GM12878 (cell line): ENCODE measurements around the gene NFYB. TPM values are rescaled to one million over a fixed set of nuclear protein-coding genes. Genes with fewer than 3 reads are reported as not detected.
A peak's percentile ranks its signal among the peaks of the same experiment; 100 is the strongest.

ENCODE experiments used
- ATAC-seq: fragments of 200-7000 bp; cut with Tn5 transposase; 3 replicates; pipeline ENCODE4 v1.9.1; 2020; ENCODE audit warnings: mild to moderate bottlenecking, moderate library complexity
- BruUV-seq: library from RNA; stranded (reverse); fragments of 400-500 nt; replicated peaks from 2 replicates; lab custom pipeline; 2021; lab: Mats Ljungman, UMichigan
- CTCF ChIA-PET: fragments of 300-600 bp; sonication (Branson Sonifier 250); formaldehyde crosslinking; extraction: SDS; loops from one replicate; lab custom pipeline; 2021; ENCODE audit warnings: inconsistent platforms; lab: Yijun Ruan, JAX
- POLR2A ChIA-PET: fragments of 350-600 bp; formaldehyde crosslinking; extraction: SDS; loops from one replicate; lab custom pipeline; 2021; ENCODE audit warnings: inconsistent platforms; lab: Charles Lee
- RAD21 ChIA-PET: fragments of 300-600 bp; sonication (Branson Sonifier 250); formaldehyde crosslinking; loops from one replicate; lab custom pipeline; 2023; ENCODE audit warnings: antibody characterized with exemption; ENCODE audit not compliant: unreplicated experiment; lab: Charles Lee
- SMC1A ChIA-PET: fragments of 300-600 bp; sonication (Branson Sonifier 250); formaldehyde crosslinking; loops from one replicate; lab custom pipeline; 2023; ENCODE audit not compliant: unreplicated experiment, uncharacterized antibody; lab: Charles Lee
- DNase-seq: peaks from one replicate; pipeline ENCODE4 v3.0.0-alpha.2; 2011; ENCODE audit warnings: low read depth, low spot score
- FAIRE-seq: peaks from 3 replicates; lab custom pipeline; 2011; peaks lifted over from hg19 to GRCh38; lab: Jason Lieb, UNC
- H2AFZ ChIP-seq: 2 replicates; pipeline ENCODE4 v1.6.0; 2011; ENCODE audit warnings: low read depth, low read length, control low read depth; ENCODE audit not compliant: control insufficient read depth
- H3K27ac ChIP-seq: 2 replicates; pipeline ENCODE4 v1.5.1; 2011; ENCODE audit warnings: control low read depth; ENCODE audit not compliant: control insufficient read depth, insufficient read depth
- H3K27me3 ChIP-seq, 2 experiments: replicated peaks in 1 of 2; 2 replicates each; pipeline versions ENCODE4 v1.6.0 to v1.6.1; 2011; ENCODE audit warnings: low read length in 1 of 2; ENCODE audit not compliant: control insufficient read depth in 2 of 2, insufficient read depth in 2 of 2
- H3K36me3 ChIP-seq, 2 experiments: 2 replicates each; pipeline ENCODE4 v1.5.1; 2011; ENCODE audit warnings: low read length in 1 of 2; ENCODE audit not compliant: control insufficient read depth in 2 of 2, insufficient read depth in 2 of 2
- H3K4me1 ChIP-seq: 2 replicates; pipeline ENCODE4 v1.6.1; 2011; ENCODE audit warnings: mild to moderate bottlenecking, low read length, moderate library complexity, mixed read lengths; ENCODE audit not compliant: control insufficient read depth, insufficient read depth
- H3K4me2 ChIP-seq: 2 replicates; pipeline ENCODE4 v1.6.0; 2011; ENCODE audit warnings: control low read depth; ENCODE audit not compliant: control insufficient read depth, insufficient read depth
- H3K4me3 ChIP-seq: fragments of 200-600 bp; sonication (generic); 2 replicates; pipeline ENCODE4 v1.5.1; 2016
- H3K79me2 ChIP-seq: 2 replicates; pipeline ENCODE4 v1.6.0; 2011; ENCODE audit warnings: low read length; ENCODE audit not compliant: control insufficient read depth, insufficient read depth
- H3K9ac ChIP-seq: 2 replicates; pipeline ENCODE4 v1.8.0; 2011; ENCODE audit warnings: low read length, control low read depth, mixed read lengths; ENCODE audit not compliant: control insufficient read depth, insufficient read depth
- H3K9me3 ChIP-seq: replicated peaks from 3 replicates; pipeline ENCODE4 v1.5.1; 2011; ENCODE audit warnings: mild to moderate bottlenecking, low read length; ENCODE audit not compliant: control insufficient read depth, insufficient read depth
- H4K20me1 ChIP-seq: 2 replicates; pipeline ENCODE4 v1.6.0; 2011; ENCODE audit not compliant: control insufficient read depth, insufficient read depth
- ETV6 ChIP-seq, 2 experiments: fragments of 450-650 bp in 1 of 2; IDR thresholded peaks in 1 of 2; conservative IDR thresholded peaks in 1 of 2; 2 replicates each; pipeline ENCODE4 v1.6.1; 2014; ENCODE audit warnings: antibody characterized with exemption in 1 of 2, borderline replicate concordance in 1 of 2, low read depth in 1 of 2, mild to moderate bottlenecking in 1 of 2, moderate library complexity in 1 of 2
- FOXK2 ChIP-seq: fragments of 450-650 bp; IDR thresholded peaks from 2 replicates; pipeline ENCODE4 v1.6.1; 2017; ENCODE audit warnings: mild to moderate bottlenecking, moderate library complexity
- RAD51 ChIP-seq: fragments of 450-650 bp; IDR thresholded peaks from 2 replicates; pipeline ENCODE4 v1.6.1; 2016; ENCODE audit warnings: moderate library complexity, mild to moderate bottlenecking, inconsistent platforms
- RFX5 ChIP-seq: IDR thresholded peaks from 2 replicates; pipeline ENCODE4 v1.6.1; 2011; ENCODE audit warnings: low read depth, low read length, improper control_type of control experiment
- SMAD1 ChIP-seq: fragments of 450-650 bp; IDR thresholded peaks from 2 replicates; pipeline ENCODE4 v1.6.1; 2018; ENCODE audit warnings: mild to moderate bottlenecking, low read depth; ENCODE audit not compliant: partially characterized antibody
- SMC3 ChIP-seq: IDR thresholded peaks from 2 replicates; pipeline ENCODE4 v1.6.1; 2011; ENCODE audit warnings: low read length, improper control_type of control experiment, borderline replicate concordance
- STAT1 ChIP-seq: fragments of 450-650 bp; conservative IDR thresholded peaks from 2 replicates; pipeline ENCODE4 v1.6.1; 2014; ENCODE audit warnings: antibody characterized with exemption, mild to moderate bottlenecking
- WGBS: methylation state at CpG from one replicate; pipeline ENCODE4 v1.1.6; 2016; ENCODE audit warnings: low lambda C conversion rate; ENCODE audit not compliant: insufficient replicate concordance, insufficient coverage; ENCODE audit errors: missing lambda C conversion rate; 5-methylcytosine and 5-hydroxymethylcytosine counted together
- in situ Hi-C: fragments of 300-500 bp; cut with MboI; formaldehyde crosslinking; loops from 9 replicates; pipeline ENCODE4 v1.14.3; 2018; ENCODE audit warnings: mixed read lengths
- intact Hi-C: fragments of 100-400 bp; cut with micrococcal nuclease; formaldehyde crosslinking; loops from one replicate; pipeline ENCODE4 v1.14.2; 2022; ENCODE audit not compliant: unreplicated experiment
- polyA plus RNA-seq, 11 experiments: library from polyadenylated mRNA; depleted of rRNA in 4 of 11; unstranded in 6 of 11; stranded (reverse) in 5 of 11; fragments of >200 nt; fragmentation: Nextera tagmentation in 4 of 11; fragmentation: Illumina TruSeq in 1 of 11; extraction: Ambion mirVana in 4 of 11; extraction: Trizol in 1 of 11; gene quantifications; 1 replicate in 1 of 11; 2 replicates in 10 of 11; pipeline versions ENCODE4 v1.2.1 to v1.2.3, GENCODE V29; 2011 to 2016; ENCODE audit warnings: inconsistent platforms in 2 of 11, missing spikeins in 2 of 11, low read depth in 1 of 11
- total RNA-seq, 4 experiments: library from RNA; depleted of rRNA in 3 of 4; stranded (reverse); fragments of >200 nt in 3 of 4; fragmentation: Illumina TruSeq in 1 of 4; extraction: Trizol in 1 of 4; gene quantifications; 2 replicates each; pipeline versions ENCODE4 v1.2.1 to v1.2.3, GENCODE V29; 2013 to 2021
- TF ChIP-seq, protein P1 (sequence below): fragments of 450-650 bp; formaldehyde crosslinking; IDR thresholded peaks from 2 replicates; pipeline ENCODE4 v1.4.0; 2022; ENCODE audit warnings: mild to moderate bottlenecking, moderate library complexity

NFYB gene
- total and polyA plus RNA-seq, 10 of the 15 experiments (the other 5 are each of a cell fraction or from before 2014, with no cell fraction given) = 13.8 to 42.3 (median 28.2) TPM

DNA sequence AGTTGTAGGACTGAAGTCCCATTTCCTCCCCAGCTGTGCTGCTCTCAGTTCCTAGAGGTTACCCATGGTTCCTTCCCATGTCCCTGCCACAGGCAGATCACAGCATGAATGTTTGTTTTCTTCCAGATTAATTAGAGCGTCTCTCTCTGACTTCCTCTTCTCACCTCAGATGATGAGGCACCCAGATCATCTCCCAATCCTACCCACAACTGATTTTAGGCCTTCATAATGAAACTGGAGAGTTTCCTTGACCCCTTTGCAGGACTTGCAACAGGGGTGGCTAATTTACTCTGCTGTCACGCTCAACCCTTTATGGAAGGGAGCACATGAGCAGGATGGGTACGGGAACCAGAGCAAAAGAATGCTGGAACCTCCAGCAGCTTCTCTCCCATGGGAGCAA is 45.4 kb upstream of the NFYB start:
- ChIA-PET RAD21 (interaction anchor here (0.6 kb wide), 1 partner anchor 160 kb away, joined by 4 read pairs; no protein-coding TSS in a partner anchor), CTCF (interaction anchor here (1.2 kb wide), 1 partner anchor 16 kb away, joined by 5 read pairs; no protein-coding TSS in a partner anchor), POLR2A (interaction anchor here (0.6 kb wide), 1 partner anchor 12 kb away, joined by 3 read pairs; no protein-coding TSS in a partner anchor), SMC1A (interaction anchor here (0.6 kb wide), 1 partner anchor 442 kb away, joined by 3 read pairs; no protein-coding TSS in a partner anchor)
- Histone ChIP-seq H3K4me3 (no peak overlapping the region), H3K27me3 (no peaks in the 10 kb centered on the region), H3K4me1 (no peaks in the 10 kb centered on the region; the same call in 1 of the 2 replicates), H3K27ac (no peak overlapping the region), H3K9me3 (peaks cover 2% of the 10 kb centered on the region; the same call in 1 of the 3 replicates), H3K4me2 (no peak overlapping the region), H2AFZ (peak overlapping the region; percentile 2; the same call in 1 of the 2 replicates), H3K36me3 (no peaks in the 10 kb centered on the region), H3K79me2 (no peaks in the 10 kb centered on the region), H3K9ac (no peak overlapping the region), H4K20me1 (no peaks in the 10 kb centered on the region)
- no peak for FAIRE-seq
- no TSS peak for BruUV-seq
- DNase-seq = no peak
- ATAC-seq = no peak
- in situ Hi-C loops (no loop called here), intact Hi-C loops (no loop called here)
- WGBS = 27% methylated on average over 3 of the region's 3 CpGs
- TF ChIP-seq ETV6 (conservative IDR thresholded peaks at IDR 0.05 in 1 of 2, IDR thresholded peaks at IDR 0.05 in 1 of 2; ENCODE audit: borderline replicate concordance in 1 of 2, low read depth in 1 of 2) (no peak), RFX5 (no peak), SMC3 (no peak), SMAD1 (no peak)

DNA sequence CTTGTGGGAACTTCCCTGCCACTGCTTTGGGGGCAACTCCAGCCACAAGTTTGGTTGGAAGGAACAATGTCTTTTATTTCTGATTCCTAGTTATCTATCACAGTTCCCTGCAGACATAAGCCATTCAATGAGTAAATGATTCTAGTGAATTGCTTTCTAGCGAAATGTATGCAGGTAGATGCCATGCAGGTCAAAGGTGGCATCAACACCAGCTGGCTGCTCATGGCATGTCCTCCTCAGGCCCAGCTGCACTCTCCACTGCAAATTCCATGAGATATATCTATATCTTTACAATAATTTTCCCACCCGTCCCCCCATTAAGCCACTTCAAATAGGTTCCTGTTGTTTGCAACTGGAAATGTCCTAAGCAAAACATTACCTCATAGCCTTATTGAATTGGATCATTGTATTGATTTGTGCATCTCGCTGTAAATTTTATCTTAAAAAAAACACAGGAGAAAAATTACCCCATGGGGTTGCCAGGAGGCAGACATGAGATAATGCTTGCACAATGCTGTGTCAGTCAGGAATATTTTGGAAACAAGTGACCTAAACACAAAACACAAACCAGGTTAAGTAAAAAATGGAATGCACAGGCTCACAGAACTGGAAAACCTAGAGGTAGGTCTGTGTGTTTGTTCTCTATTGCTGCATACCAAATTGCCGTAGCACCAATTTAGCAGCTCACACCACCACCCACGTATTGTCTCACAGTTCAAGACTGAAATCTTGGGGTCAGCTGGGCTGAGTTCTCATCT is 44.8 kb upstream of the NFYB start:
- CTCF ChIA-PET = interaction anchor here (1.2 kb wide), 1 partner anchor 17 kb away, joined by 5 read pairs; no protein-coding TSS in a partner anchor
- ATAC-seq (no peak), DNase-seq (no peak), FAIRE-seq (no peak)
- Histone ChIP-seq H3K9ac (no peak overlapping the region), H3K4me2 (no peak overlapping the region), H3K79me2 (no peaks in the 10 kb centered on the region), H2AFZ (peak overlapping the region; percentile 2; the same call in 1 of the 2 replicates), H3K4me3 (no peak overlapping the region), H3K4me1 (no peaks in the 10 kb centered on the region; the same call in 1 of the 2 replicates), H3K27me3 (no peaks in the 10 kb centered on the region; a peak in 1 of 4 replicates), H3K36me3 (no peaks in the 10 kb centered on the region), H3K9me3 (peaks cover 2% of the 10 kb centered on the region; the same call in 1 of the 3 replicates), H3K27ac (no peak overlapping the region), H4K20me1 (no peaks in the 10 kb centered on the region)
- in situ Hi-C loops (no loop called here), intact Hi-C loops (no loop called here)
- WGBS = 50% methylated on average over 5 of the region's 5 CpGs
- SMC1A ChIA-PET = interaction anchor here (0.6 kb wide), 1 partner anchor 443 kb away, joined by 3 read pairs; no protein-coding TSS in a partner anchor
- RAD21 ChIA-PET = interaction anchor here (0.6 kb wide), 1 partner anchor 160 kb away, joined by 4 read pairs; no protein-coding TSS in a partner anchor
- POLR2A ChIA-PET = interaction anchor here (0.6 kb wide), 1 partner anchor 13 kb away, joined by 3 read pairs; no protein-coding TSS in a partner anchor
- no TSS peak for BruUV-seq
- TF ChIP-seq, protein P1, sequence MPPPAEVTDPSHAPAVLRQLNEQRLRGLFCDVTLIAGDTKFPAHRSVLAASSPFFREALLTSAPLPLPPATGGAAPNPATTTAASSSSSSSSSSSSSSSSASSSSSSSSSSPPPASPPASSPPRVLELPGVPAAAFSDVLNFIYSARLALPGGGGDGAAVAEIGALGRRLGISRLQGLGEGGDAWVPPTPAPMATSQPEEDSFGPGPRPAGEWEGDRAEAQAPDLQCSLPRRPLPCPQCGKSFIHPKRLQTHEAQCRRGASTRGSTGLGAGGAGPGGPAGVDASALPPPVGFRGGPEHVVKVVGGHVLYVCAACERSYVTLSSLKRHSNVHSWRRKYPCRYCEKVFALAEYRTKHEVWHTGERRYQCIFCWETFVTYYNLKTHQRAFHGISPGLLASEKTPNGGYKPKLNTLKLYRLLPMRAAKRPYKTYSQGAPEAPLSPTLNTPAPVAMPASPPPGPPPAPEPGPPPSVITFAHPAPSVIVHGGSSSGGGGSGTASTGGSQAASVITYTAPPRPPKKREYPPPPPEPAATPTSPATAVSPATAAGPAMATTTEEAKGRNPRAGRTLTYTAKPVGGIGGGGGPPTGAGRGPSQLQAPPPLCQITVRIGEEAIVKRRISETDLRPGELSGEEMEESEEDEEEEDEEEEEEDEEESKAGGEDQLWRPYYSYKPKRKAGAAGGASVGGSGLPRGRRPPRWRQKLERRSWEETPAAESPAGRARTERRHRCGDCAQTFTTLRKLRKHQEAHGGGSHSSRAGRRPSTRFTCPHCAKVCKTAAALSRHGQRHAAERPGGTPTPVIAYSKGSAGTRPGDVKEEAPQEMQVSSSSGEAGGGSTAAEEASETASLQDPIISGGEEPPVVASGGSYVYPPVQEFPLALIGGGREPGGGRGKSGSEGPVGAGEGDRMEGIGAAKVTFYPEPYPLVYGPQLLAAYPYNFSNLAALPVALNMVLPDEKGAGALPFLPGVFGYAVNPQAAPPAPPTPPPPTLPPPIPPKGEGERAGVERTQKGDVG (CRISPR knock-in tag) = no peak
- no peak for TF ChIP-seq STAT1
- TF ChIP-seq FOXK2 = no peak
- no peak for TF ChIP-seq RAD51
